Superior temporal gyrus (tissue), 1 donor: ENCODE measurements around the gene FBXL7.
"Not testable (repeated sequence)": the region's sequence is repeated elsewhere in the genome, so short reads cannot be mapped to it uniquely, and the experiment has no call there.

Source experiments
- DNase-seq: peaks from one replicate; pipeline ENCODE4 v3.0.0-alpha.2; 2016; ENCODE audit errors: extremely low spot score

FBXL7 gene

DNA sequence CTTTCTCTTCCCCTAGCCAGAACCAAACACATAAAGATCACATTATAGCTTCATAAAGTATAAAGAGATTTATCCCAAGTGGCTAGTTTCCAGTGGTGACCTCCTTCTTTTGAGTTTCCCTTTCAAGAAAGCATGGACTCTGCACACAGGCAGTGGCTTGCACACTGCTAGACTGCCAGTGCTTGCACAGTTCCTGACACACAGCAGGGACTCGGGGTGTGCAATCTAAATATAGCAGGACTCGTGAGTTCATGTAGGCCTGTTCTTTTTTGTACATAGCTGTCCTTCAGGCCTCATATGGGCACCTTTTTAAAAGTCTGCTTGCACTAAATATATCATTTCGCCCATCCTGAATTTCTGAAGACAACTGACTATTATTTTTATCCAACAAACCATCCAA, 308.6 kb downstream of the FBXL7 start:
- DNase-seq, result no peak

DNA sequence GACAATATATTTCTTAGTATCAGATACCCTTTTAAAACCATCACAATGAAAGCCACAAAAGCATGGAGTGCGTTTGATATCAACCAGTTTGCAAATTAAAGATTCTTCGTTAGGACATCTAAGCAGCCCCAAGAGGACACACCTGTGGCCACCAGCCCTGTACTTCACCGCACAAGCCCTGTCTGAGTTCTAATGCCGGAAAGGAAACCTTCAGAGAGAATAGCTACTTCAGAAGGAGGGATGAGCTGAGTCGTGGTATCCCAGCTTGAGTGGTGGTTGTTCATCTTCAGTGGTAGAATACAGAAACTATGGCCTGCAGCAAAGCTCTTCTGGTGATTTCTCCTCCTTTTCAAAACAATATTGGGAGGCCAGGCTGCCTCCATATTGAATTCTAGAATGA, 319.6 kb downstream of the FBXL7 start:
- DNase-seq, result no peak

DNA sequence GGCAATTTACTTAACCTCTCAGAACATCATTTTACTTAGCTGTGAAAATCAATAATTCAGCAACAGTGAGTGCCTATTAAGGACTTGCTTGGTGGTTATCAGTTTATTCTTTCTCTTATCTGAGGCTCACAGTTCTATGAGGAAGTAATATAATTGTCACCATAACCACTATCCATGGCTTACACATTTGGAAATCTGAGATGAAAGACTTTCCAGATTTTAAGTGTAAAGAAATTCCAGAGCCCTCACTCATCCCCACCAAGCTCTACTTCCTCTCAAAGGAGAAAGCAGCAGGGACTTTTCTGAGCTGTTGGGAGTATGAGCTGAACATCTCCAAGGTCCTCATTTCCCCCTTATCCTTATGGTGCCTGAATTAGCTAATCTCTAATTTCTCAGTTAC, 321.5 kb downstream of the FBXL7 start:
- no peak for DNase-seq

DNA sequence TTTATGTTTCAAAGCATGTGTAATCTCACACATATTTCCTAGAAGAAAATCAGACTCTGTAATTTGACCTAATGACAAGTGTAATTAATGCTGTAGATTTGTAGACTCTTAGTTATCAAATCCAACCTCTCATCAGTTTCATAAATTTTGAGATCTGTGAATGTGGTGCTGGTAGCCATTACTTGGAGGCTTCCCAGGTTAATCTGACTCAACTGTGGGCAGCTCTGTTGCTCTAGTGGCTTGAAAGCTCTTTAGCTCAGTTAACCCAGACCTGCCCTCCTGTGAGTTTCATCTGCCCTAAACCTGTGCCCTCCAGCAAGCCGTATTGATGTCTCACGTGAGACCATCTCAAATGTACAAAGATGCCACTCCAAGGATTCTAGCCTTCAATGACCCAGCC, 323.4 kb downstream of the FBXL7 start:
- DNase-seq, result no peak

DNA sequence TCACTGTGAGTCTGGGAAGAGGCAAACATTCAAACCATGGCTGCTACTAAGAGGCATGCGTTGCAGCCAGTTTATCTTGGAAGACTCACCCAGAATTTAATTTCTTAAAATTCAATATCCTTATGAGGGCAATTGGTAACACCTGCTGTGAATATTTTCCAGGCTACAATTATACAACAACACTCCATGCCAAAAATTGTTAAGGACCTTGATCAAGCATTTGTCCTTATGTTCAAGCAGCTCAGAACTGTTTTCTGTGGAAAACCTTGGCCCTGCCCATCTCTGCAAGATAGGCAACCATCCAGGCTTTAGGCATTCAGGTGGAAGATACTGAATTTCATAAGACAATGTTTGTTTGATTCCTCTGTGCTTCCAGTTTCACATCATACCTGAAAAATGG, 327.8 kb downstream of the FBXL7 start:
- DNase-seq, result no peak

DNA sequence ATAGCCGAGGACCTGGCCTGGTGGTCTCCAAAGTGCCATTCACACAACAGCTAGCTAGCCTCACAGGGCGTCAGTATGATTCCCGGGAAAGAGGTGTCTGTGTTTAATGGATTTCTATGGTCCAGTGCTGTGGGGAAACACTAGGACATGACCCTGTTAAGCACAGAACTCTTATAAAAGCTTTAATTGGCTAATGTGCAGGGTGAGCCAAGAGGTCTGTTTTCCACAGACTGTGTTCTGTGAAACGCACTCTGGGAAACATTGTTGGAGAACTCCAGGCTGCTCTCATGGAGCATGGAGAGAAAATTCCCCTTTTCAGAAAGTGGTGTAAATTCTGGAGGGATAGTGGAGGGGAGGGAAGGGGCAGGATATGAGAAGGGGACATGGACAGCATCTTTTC, 331.4 kb downstream of the FBXL7 start:
- no peak for DNase-seq

DNA sequence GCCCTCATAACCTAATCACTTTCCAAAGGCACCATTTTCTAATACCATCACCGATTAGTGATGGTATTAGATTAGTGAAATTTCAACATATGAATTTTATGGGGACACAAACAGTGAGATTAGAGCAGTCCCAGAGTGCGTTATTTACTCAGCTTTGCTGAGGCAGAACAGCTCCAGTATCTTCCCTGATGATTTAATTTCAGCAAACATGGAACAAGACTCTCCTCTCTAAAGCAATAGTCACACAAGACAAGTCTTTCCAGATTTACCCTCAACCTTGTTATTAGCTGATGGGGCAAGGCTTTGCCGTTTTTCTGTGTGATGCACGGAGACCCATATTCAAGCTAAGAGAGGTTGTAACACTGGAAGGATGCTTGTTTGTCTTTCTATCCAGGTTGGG, 333.4 kb downstream of the FBXL7 start:
- DNase-seq, result no peak

DNA sequence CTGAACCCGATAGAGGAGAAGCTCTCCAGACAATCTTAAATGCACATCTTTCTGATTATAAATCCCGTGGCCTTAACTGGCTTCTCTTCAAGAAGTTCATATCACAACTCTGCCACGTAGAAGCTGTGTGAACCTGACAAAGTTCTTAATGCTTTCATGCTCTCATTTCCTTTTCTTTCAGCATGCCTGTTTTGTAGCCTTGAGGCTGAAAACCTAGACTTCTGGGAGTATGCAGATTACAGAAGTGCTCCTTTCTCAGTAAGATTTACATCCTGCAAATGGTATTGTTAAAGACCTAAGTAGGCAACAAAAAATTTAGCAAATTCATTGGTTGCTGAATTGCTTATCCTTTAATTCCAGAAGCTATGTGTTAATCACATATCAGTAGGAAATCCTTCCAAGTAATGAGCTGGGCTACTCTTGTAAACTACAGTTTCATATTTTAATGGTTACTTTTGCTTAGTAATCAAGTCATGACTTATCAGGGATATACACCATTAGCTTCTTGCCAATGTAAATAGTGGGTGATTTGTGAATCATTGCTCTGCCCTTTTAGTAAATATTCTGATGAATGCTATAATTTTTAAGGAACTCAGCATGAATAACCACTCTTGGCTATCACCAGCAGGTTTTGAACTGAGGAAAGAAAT, 334.7 kb downstream of the FBXL7 start:
- no peak for DNase-seq

DNA sequence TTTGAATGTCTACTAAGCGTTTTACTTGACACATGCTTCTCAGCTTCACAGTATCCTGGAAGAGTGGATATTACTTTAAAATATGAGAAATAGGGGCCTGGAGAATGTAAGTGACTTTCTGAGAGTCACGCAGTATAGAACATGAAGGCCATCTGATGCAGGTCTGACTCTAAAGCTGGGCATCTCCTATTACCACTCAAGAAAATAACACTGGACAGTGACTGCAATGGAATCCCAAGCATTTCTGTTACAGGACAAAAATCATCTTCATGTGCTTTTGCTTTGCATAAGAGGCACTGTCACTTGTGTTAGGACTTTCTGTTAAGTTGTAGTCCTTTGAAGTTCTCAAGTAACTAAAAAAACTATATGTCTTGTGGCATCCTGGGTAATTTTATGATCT, 335.5 kb downstream of the FBXL7 start:
- DNase-seq, result no peak

DNA sequence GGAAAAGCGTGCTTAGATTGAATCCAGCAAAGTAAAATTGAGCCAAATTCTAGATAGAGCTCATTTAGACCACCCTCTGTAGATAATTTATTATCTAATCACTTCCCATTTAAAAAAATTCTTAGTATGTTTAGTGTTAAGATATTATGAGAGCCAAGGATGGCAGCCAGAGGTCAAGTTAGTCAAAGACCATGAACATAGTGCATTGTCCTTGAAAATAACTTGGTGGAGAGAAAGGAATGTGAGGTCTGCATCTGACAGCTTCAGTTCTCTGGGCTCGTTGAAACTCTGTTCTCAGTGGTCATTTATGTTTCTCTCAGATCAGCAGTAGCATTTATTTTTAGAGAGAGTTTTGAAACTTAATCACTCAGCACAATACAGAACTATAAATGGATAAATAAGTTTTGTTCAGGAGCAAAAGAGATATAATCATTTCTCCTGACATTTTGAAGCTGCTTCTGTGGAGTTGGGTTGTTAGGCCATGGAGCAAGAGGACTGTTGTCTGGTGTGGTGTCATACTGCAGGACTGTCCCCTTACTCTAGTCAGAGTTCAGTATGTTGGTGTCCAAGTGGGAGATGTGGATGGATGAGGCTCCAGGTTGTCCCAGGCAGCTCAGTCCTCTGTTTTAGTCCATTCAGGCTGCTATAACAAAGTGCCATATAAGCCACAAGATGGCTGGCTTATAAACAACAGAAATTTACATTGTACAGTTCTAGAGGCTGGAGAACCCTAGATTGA, 337.7 kb downstream of the FBXL7 start:
- no peak for DNase-seq

DNA sequence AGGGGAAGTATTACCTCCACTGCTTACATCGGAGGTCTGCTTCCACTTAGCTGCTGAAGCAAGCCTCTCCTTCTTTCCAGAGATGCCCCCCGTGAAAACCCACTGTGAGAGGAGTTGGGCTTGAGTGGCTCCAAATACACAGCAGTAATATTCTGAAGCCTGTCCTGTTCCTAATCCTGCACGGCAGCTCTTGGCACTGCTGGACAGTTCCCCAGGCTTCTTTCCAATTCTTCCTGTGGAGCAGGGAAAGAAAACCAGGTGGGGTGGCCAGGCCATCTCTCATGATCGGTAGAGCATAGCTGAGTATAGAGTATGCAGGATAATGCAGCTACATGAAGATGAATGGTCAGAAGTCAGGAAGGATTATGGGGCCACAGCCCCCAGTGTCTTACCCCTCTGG, 344.3 kb downstream of the FBXL7 start:
- no peak for DNase-seq

DNA sequence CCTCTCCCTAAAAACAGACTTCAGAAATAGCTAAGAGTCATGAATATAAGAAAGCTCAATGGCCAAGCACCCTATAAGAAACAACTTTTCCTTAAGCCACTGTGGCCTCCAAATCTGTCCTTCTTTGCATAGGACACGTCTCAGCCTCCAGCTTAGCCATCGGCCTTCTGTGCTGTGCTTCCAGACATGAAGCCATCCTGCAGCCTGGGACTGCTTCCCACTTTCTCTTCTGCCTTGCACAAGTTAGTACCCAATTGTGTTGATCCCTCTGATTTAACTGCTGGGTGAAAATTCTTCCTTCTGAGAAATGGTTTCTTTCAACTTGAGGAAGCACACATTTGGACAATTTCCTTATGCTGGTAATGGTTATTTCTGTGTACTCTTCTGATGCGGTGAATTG, 344.9 kb downstream of the FBXL7 start:
- no peak for DNase-seq

DNA sequence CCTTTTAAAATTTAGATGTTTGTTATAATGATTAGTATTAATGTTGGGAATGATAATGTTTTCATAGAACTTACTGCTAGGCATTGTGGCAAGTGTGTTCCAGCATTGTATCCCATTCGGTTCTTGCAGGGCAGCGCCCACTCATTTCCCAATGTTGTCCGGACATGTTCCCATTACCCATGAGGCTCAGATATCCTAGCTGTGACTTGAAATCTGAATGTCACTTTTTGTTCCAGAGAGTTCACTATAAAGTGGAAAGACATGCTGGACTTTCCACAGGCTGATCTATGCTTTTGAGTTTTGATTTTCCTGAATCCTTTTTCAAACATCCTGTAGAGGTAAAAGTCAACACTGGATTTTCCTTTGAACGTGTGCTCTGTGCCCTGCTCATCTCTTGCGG, 350.6 kb downstream of the FBXL7 start:
- no peak for DNase-seq

DNA sequence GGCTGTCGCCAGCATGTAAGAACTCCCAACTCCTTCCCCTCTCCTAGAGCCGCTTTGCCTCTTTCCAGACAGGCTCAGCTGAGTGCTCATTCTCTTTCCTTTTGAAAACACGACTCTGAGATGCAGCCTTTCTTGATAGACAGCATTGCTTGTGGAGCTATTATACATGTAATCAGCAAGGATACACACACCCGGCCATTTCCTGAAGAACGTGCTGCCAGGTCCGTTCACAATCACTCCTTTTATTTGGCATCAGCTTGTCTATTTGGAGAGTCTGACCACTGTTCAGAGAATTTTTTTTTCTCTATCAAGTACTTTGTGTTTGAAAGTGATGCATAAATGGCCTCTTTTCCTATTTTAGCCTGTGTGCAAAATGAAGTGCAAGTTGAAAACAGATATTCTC, 351.0 kb downstream of the FBXL7 start:
- no peak for DNase-seq

DNA sequence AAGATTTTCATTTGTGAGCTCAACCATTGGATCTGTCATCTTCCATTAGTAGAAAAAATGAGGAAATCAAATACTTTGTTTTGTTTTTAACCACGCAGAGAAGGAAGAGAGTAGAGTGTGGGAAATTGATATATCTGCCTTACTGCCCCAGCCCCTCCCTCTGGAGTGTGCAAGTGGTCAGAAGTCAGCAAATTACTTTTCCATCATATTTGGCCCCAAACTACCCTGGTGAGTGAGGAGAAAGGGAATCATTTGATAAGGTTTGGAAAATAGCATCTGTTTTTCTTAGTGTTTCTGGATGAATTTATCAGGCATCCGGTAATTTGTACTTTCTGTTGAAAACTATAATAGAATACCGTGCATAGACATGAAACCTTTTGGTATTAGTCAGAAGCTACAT, 352.2 kb downstream of the FBXL7 start:
- no peak for DNase-seq

DNA sequence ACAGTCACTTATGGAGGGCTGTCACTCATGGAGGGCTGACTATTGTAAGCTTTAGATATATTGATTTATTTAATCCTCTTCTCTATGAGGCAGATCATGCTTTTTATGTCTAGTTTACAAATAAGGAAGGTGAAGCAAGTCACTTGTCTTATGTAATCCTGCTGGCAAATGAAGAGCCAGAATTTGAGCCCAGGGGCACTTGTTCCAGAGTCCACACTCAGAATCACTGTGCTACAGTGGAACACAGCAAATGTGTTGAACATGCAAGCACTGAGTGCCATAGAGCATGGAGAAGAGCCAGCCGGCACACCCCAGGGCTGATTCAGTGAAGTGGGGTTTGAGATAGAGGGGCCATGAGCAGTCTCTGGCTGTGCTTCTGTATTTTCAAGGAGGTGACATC, 353.0 kb downstream of the FBXL7 start:
- DNase-seq, result no peak

DNA sequence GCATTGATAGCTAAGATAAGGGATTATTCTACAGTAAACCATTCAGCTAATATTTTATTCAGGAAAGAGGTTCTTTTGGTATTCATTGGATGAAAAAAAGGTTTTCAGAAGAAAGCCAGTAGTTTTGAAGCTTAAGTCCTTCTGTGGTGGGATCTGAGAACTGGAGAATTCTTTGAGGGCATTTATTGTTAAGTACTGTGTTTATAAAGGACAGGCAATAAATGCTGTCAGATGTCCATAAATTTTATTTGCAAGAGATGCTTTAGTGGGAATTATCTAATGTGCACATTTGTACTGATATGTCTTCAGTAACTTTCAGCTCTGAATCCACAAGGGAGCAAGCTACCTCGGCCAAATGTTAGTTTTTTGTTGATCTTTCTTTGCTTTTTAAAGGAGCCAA, 358.3 kb downstream of the FBXL7 start:
- no peak for DNase-seq

DNA sequence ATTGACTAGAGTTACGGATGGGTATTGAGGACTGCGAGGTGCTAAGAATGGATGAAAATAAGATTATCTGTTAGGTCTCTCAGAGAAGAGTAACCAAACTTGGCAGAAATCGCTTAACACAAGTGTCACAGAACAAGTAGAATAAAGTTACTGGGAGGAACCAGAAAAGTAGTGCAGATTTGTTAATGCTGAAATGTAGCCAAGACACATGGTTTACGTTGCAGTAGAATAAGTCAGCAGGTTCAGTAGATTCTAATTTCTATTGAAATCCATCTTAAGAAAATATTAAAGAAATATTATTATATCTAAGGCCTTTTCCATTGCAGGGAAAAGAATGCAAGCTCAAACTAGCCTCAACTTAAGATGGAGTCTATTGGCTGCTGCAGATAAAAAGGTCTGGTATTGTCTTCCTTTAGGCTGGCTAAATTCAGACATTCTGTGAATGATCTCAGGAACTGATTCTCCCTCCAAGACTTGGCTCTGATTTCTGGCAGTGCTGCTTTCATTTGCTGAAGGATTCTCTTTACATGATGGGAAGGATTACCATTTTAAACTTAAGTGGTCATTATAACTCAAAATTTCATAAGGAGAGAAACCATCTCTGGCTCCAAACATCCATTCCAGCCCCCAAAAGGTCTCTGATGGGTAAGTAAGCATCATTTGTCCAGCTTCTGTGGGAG, 364.7 kb downstream of the FBXL7 start:
- no peak for DNase-seq

DNA sequence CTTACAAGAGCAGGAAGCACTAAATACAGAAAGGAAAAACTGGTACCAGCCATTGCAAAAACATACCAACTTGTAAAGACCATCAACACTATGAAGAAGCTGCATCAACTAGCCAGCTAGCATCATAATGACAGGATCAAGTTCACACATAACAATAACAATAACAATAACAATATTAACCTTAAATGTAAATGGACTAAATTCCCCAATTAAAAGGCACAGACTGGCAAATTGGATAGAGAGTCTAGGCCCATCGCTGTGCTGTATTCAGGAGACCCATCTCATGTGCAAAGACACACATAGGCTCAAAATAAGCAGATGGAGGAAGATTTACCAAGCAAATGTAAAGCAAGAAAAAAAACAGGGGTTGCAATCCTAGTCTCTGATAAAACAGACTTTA, 372.3 kb downstream of the FBXL7 start:
- DNase-seq, result not testable (repeated sequence)

DNA sequence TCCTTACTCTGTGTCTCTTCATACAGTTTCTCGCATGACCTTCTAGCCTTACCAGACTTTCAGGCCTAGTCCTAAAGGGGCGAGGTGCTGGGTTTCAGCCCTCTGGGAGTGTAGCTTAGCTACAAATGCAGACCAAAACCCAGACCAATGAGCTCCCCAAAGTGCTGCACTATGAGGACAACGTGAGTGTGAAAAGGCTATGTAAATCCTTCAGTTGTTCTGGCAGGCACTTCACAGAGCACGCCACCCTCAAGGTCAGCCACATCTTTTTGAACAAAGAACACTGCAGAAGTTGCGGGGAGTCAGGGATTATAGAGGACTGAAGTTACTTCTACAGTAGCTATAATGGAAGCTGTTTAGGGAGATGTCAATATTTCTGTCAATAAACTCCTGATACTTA, 377.9 kb downstream of the FBXL7 start:
- DNase-seq, result no peak

DNA sequence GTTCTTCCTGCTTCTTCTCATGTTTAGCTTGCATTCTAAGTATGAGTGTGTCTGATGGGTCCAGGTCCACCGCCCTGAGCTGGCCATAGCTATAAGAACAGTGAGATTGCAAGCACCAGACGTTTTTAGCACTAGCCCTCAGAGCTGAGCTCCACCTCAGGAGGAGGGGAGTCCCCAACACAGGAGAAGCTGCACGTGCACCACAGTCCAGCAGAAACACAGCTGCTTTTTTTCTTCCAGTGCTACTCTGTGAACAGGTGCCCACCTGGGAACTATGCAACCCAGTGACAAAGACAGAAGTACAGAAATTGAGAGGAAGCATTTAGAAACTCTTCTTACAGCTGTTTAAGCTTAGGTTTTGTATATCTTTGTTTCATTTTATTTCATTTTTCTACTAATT, 380.2 kb downstream of the FBXL7 start:
- DNase-seq, result no peak

DNA sequence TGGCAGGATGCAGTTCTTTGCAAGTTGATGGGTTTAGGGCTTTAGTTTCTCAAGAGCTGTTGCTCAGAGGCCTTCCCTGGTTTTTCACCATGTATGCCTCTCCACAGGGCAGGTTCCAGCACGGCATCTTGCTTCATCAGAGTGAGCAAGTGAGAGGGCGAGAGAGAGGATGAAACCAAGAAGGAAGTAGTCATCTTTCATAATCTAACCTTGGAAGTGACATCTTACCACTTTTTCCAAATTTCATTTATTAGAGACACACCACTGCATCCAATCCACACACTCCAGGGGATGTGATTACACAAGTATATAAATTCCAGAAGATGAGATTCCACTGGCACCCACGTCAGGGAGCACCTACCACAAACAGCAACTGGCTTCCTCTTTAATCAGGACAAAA, 385.2 kb downstream of the FBXL7 start:
- DNase-seq, result no peak

DNA sequence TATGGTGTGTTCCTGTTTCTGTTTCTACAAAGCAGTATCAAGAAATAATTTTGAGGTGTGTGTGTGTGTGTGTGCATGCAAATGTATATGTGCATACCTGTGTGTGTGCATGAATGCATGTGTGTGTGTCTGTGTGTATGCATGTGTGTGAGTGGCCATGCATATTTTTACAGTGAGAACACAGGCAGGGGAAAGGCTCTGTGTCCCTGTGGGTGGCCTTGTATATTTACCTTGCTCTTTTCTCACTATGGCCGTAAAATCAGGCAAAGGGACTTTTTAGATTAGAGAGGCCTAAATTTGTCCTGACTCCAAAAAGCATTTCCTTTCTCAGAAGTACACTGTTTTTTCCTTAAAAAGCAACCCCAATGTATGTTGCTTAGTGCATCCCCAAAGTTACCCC, 386.2 kb downstream of the FBXL7 start:
- DNase-seq, result no peak
